HepG2 (cell line): Measurements from ENCODE around the gene ADI1. TPM values are rescaled to one million over a fixed set of nuclear protein-coding genes. Genes with fewer than 3 reads are reported as not detected.
A peak's percentile ranks its signal among the peaks of the same experiment; 100 is the strongest.

ENCODE experiments used
- ATF1 ChIP-seq: IDR thresholded peaks from 2 replicates; pipeline ENCODE4 v1.6.1; 2016; ENCODE audit warnings: mild to moderate bottlenecking, control low read depth
- DMAP1 ChIP-seq: IDR thresholded peaks from 2 replicates; pipeline ENCODE4 v1.6.1; 2016
- GATA4 ChIP-seq: sonication (generic); IDR thresholded peaks from 2 replicates; pipeline ENCODE4 v1.6.1; 2016; ENCODE audit warnings: antibody characterized with exemption, low read depth, borderline replicate concordance
- GZF1 ChIP-seq: sonication (generic); formaldehyde crosslinking; IDR thresholded peaks from 2 replicates; pipeline ENCODE4 v1.5.1; 2020; ENCODE audit warnings: mild to moderate bottlenecking, missing genetic modification reagents
- HOXA3 ChIP-seq: sonication (generic); formaldehyde crosslinking; IDR thresholded peaks from 2 replicates; pipeline ENCODE4 v1.5.0; 2020; ENCODE audit warnings: missing genetic modification reagents
- HOXD1 ChIP-seq: sonication (generic); formaldehyde crosslinking; IDR thresholded peaks from 2 replicates; pipeline ENCODE4 v1.5.0; 2020; ENCODE audit warnings: missing genetic modification reagents
- MNT ChIP-seq: fragments of 450-650 bp; IDR thresholded peaks from 2 replicates; pipeline ENCODE4 v1.6.1; 2016
- PHF8 ChIP-seq: sonication (generic); formaldehyde crosslinking; IDR thresholded peaks from 2 replicates; pipeline ENCODE4 v1.5.0; 2020; ENCODE audit warnings: missing genetic modification reagents
- REPIN1 ChIP-seq: sonication (generic); formaldehyde crosslinking; IDR thresholded peaks from 2 replicates; pipeline ENCODE4 v1.8.0; 2022; ENCODE audit warnings: missing genetic modification reagents, low read depth, mild to moderate bottlenecking, borderline replicate concordance
- RORA ChIP-seq: sonication (generic); formaldehyde crosslinking; IDR thresholded peaks from 2 replicates; pipeline ENCODE4 v1.5.0; 2020; ENCODE audit warnings: mild to moderate bottlenecking, missing genetic modification reagents, moderate library complexity
- SRSF9 ChIP-seq: fragments of 200-400 bp; formaldehyde crosslinking; IDR thresholded peaks from 2 replicates; pipeline ENCODE4 v1.6.1; 2018; ENCODE audit warnings: borderline replicate concordance, mild to moderate bottlenecking, low read depth, low read length; ENCODE audit not compliant: insufficient read depth, poor library complexity, severe bottlenecking
- ZFX ChIP-seq: sonication (generic); formaldehyde crosslinking; IDR thresholded peaks from 2 replicates; pipeline ENCODE4 v1.4.0; 2020; ENCODE audit warnings: mild to moderate bottlenecking, low read depth, missing genetic modification reagents, moderate library complexity
- ZHX1 ChIP-seq: sonication (generic); formaldehyde crosslinking; IDR thresholded peaks from 2 replicates; pipeline ENCODE4 v1.8.1; 2022; ENCODE audit warnings: low read depth, mild to moderate bottlenecking, missing genetic modification reagents
- ZNF12 ChIP-seq: sonication (generic); formaldehyde crosslinking; IDR thresholded peaks from 2 replicates; pipeline ENCODE4 v1.5.0; 2020; ENCODE audit warnings: missing genetic modification reagents
- ZNF296 ChIP-seq: sonication (generic); formaldehyde crosslinking; conservative IDR thresholded peaks from 2 replicates; pipeline ENCODE4 v1.5.0; 2020; ENCODE audit warnings: mild to moderate bottlenecking, missing genetic modification reagents
- ZNF530 ChIP-seq: sonication (generic); formaldehyde crosslinking; IDR thresholded peaks from 2 replicates; pipeline ENCODE4 v1.5.0; 2020; ENCODE audit warnings: low read depth, mild to moderate bottlenecking, missing genetic modification reagents
- ZNF674 ChIP-seq: sonication (generic); formaldehyde crosslinking; IDR thresholded peaks from 2 replicates; pipeline ENCODE4 v1.5.0; 2020; ENCODE audit warnings: low read depth, mild to moderate bottlenecking, missing genetic modification reagents
- ZNF782 ChIP-seq: sonication (generic); formaldehyde crosslinking; IDR thresholded peaks from 2 replicates; pipeline ENCODE4 v1.4.0; 2020; ENCODE audit warnings: missing genetic modification reagents, mild to moderate bottlenecking, borderline replicate concordance
- polyA plus RNA-seq, 8 experiments: library from polyadenylated mRNA; depleted of rRNA in 3 of 8; stranded (reverse) in 7 of 8; unstranded in 1 of 8; fragments of >200 nt; fragmentation: Illumina TruSeq in 4 of 8; extraction: Trizol in 4 of 8; gene quantifications; 2 replicates each; pipeline versions ENCODE4 v1.2.1 to v1.2.3, GENCODE V29; 2011 to 2016; ENCODE audit warnings: low read depth in 4 of 8, missing spikeins in 1 of 8, mixed read lengths in 1 of 8; ENCODE audit not compliant: insufficient read depth in 1 of 8
- total RNA-seq, 5 experiments: library from RNA; depleted of rRNA; stranded (reverse); fragments of >200 nt; fragmentation: Illumina TruSeq; extraction: Trizol; gene quantifications; 2 replicates each; pipeline ENCODE4 v1.2.3, GENCODE V29; 2016; ENCODE audit warnings: low read depth in 1 of 5
- TF ChIP-seq, protein P1 (sequence below): sonication (generic); formaldehyde crosslinking; conservative IDR thresholded peaks from 2 replicates; pipeline ENCODE4 v1.4.0; 2020; ENCODE audit warnings: missing genetic modification reagents
- TF ChIP-seq, protein P2 (sequence below): sonication (generic); formaldehyde crosslinking; IDR thresholded peaks from 2 replicates; pipeline ENCODE4 v1.4.0; 2020; ENCODE audit warnings: mild to moderate bottlenecking, low read depth, missing genetic modification reagents
- TF ChIP-seq, protein P3 (sequence below): sonication (generic); formaldehyde crosslinking; IDR thresholded peaks from 2 replicates; pipeline ENCODE4 v1.5.1; 2020; ENCODE audit warnings: missing genetic modification reagents, mild to moderate bottlenecking, borderline replicate concordance

ADI1 gene
- total and polyA plus RNA-seq, 2 of the 13 experiments (the other 11 are each of a cell fraction or from before 2014, with no cell fraction given): 28.7 to 123 TPM

DNA sequence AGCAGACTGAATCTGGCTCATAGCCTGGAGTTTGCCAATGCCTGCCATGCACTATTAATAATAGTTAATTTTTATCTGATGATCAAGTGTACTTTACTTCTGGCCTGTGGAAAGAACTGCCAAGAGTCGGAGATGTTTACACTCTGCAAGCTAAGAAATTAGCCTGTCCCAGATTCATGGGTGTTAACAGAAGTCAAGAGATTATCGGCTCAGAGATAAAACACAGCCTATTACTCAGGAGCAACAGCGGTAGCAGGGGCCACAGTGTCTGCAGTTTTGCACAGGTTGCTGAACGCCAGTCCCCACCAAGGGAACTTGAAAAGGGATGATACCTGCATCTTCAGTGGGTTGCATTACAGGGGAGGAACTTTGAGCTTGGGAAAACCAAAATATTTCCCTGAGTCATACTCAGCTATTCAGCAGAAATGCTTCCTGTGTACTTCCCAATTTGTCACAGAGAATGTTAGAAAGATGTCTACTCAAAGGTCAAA, 4.3 kb upstream of the ADI1 start (continued):
- TF ChIP-seq, protein P1, sequence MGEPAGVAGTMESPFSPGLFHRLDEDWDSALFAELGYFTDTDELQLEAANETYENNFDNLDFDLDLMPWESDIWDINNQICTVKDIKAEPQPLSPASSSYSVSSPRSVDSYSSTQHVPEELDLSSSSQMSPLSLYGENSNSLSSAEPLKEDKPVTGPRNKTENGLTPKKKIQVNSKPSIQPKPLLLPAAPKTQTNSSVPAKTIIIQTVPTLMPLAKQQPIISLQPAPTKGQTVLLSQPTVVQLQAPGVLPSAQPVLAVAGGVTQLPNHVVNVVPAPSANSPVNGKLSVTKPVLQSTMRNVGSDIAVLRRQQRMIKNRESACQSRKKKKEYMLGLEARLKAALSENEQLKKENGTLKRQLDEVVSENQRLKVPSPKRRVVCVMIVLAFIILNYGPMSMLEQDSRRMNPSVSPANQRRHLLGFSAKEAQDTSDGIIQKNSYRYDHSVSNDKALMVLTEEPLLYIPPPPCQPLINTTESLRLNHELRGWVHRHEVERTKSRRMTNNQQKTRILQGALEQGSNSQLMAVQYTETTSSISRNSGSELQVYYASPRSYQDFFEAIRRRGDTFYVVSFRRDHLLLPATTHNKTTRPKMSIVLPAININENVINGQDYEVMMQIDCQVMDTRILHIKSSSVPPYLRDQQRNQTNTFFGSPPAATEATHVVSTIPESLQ (CRISPR knock-in tag): no peak
- TF ChIP-seq ZHX1 (CRISPR knock-in tag) (no peak), PHF8 (0 out of 2 replicates have a peak, but pooled peaks have one; percentile 15), ZNF674 (CRISPR knock-in tag) (no peak), ATF1 (no peak), GATA4 (peak; percentile 76; the same call in 1 of the 2 replicates), SRSF9 (no peak), MNT (no peak), HOXD1 (CRISPR knock-in tag) (no peak), ZNF782 (no peak), REPIN1 (CRISPR knock-in tag) (no peak), ZNF12 (no peak), HOXA3 (no peak), ZNF296 (no peak), ZNF530 (CRISPR knock-in tag) (no peak), DMAP1 (CRISPR knock-in tag) (peak; percentile 57; the same call in 1 of the 2 replicates), GZF1 (CRISPR knock-in tag) (no peak), RORA (CRISPR knock-in tag) (no peak), ZFX (CRISPR knock-in tag) (no peak)
- TF ChIP-seq, protein P2, sequence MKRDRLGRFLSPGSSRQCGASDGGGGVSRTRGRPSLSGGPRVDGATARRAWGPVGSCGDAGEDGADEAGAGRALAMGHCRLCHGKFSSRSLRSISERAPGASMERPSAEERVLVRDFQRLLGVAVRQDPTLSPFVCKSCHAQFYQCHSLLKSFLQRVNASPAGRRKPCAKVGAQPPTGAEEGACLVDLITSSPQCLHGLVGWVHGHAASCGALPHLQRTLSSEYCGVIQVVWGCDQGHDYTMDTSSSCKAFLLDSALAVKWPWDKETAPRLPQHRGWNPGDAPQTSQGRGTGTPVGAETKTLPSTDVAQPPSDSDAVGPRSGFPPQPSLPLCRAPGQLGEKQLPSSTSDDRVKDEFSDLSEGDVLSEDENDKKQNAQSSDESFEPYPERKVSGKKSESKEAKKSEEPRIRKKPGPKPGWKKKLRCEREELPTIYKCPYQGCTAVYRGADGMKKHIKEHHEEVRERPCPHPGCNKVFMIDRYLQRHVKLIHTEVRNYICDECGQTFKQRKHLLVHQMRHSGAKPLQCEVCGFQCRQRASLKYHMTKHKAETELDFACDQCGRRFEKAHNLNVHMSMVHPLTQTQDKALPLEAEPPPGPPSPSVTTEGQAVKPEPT (CRISPR knock-in tag): no peak
- TF ChIP-seq, protein P3, sequence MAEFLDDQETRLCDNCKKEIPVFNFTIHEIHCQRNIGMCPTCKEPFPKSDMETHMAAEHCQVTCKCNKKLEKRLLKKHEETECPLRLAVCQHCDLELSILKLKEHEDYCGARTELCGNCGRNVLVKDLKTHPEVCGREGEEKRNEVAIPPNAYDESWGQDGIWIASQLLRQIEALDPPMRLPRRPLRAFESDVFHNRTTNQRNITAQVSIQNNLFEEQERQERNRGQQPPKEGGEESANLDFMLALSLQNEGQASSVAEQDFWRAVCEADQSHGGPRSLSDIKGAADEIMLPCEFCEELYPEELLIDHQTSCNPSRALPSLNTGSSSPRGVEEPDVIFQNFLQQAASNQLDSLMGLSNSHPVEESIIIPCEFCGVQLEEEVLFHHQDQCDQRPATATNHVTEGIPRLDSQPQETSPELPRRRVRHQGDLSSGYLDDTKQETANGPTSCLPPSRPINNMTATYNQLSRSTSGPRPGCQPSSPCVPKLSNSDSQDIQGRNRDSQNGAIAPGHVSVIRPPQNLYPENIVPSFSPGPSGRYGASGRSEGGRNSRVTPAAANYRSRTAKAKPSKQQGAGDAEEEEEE: no peak
